IMR-90 (cell line): ENCODE measurements around the gene DLL3. TPM values are rescaled to one million over a fixed set of nuclear protein-coding genes. Genes with fewer than 3 reads are reported as not detected.

Experiments
- ATAC-seq: fragments of 200-7000 bp; cut with Tn5 transposase; 2 replicates; pipeline ENCODE4 v1.9.1; 2020; ENCODE audit warnings: low read depth, mild to moderate bottlenecking, moderate library complexity
- BruUV-seq: library from RNA; stranded (reverse); fragments of 400-500 nt; replicated peaks from 2 replicates; lab custom pipeline; 2021; lab: Mats Ljungman, UMichigan
- CTCF ChIA-PET: fragments of 300-600 bp; formaldehyde crosslinking; extraction: SDS; loops from one replicate; lab custom pipeline; 2021; ENCODE audit warnings: antibody characterized with exemption; lab: Yijun Ruan, JAX
- POLR2A ChIA-PET: fragments of 300-600 bp; sonication (Branson Sonifier 250); formaldehyde crosslinking; loops from one replicate; lab custom pipeline; 2022; ENCODE audit warnings: antibody characterized with exemption; ENCODE audit not compliant: unreplicated experiment; lab: Charles Lee
- DNase-seq: peaks from one replicate; pipeline ENCODE4 v3.0.0; 2013
- H2AFZ ChIP-seq: replicated peaks from 2 replicates; pipeline ENCODE3; 2013; ENCODE audit warnings: low read length, mild to moderate bottlenecking; ENCODE audit not compliant: poor library complexity
- H2AK5ac ChIP-seq: 2 replicates; pipeline ENCODE4 v1.6.1; 2013; ENCODE audit warnings: low read depth, low read length, inconsistent platforms
- H2AK9ac ChIP-seq: replicated peaks from 2 replicates; pipeline ENCODE3; 2013; ENCODE audit warnings: mild to moderate bottlenecking, low read depth, low read length, moderate library complexity; ENCODE audit not compliant: poor library complexity
- H2BK120ac ChIP-seq: 2 replicates; pipeline ENCODE4 v1.6.1; 2013; ENCODE audit warnings: low read depth, low read length, inconsistent platforms
- H2BK15ac ChIP-seq: 3 replicates; pipeline ENCODE4 v1.6.1; 2013; ENCODE audit warnings: low read depth, low read length, inconsistent platforms
- H2BK20ac ChIP-seq: 2 replicates; pipeline ENCODE4 v1.6.1; 2013; ENCODE audit warnings: low read depth, mild to moderate bottlenecking, inconsistent platforms, low read length, moderate library complexity
- H2BK5ac ChIP-seq: 2 replicates; pipeline ENCODE4 v1.6.1; 2013; ENCODE audit warnings: mild to moderate bottlenecking, low read depth, low read length, inconsistent platforms; ENCODE audit not compliant: poor library complexity, severe bottlenecking
- H3K14ac ChIP-seq: replicated peaks from 2 replicates; pipeline ENCODE4 v1.6.1; 2013; ENCODE audit warnings: low read depth, low read length, inconsistent platforms
- H3K18ac ChIP-seq: 2 replicates; pipeline ENCODE4 v1.6.1; 2013; ENCODE audit warnings: low read depth, low read length, control low read depth
- H3K23ac ChIP-seq: 2 replicates; pipeline ENCODE4 v1.6.1; 2013; ENCODE audit warnings: low read depth, low read length, inconsistent platforms
- H3K27ac ChIP-seq: 2 replicates; pipeline ENCODE4 v1.5.1; 2013; ENCODE audit warnings: mild to moderate bottlenecking, control low read depth, low read length; ENCODE audit not compliant: insufficient read depth
- H3K27me3 ChIP-seq: 2 replicates; pipeline ENCODE4 v1.6.1; 2013; ENCODE audit warnings: low read length; ENCODE audit not compliant: control insufficient read depth, insufficient read depth
- H3K36me3 ChIP-seq: 2 replicates; pipeline ENCODE4 v1.6.1; 2013; ENCODE audit warnings: low read length, mixed read lengths; ENCODE audit not compliant: control insufficient read depth, insufficient read depth
- H3K4ac ChIP-seq: 2 replicates; pipeline ENCODE4 v1.6.1; 2013; ENCODE audit warnings: low read depth, low read length, inconsistent platforms
- H3K4me1 ChIP-seq: 2 replicates; pipeline ENCODE4 v1.6.1; 2013; ENCODE audit warnings: low read length, mixed read lengths; ENCODE audit not compliant: control insufficient read depth, insufficient read depth
- H3K4me2 ChIP-seq: 2 replicates; pipeline ENCODE4 v1.6.1; 2013; ENCODE audit warnings: low read depth, mild to moderate bottlenecking, control low read depth, low read length, moderate library complexity
- H3K4me3 ChIP-seq: 2 replicates; pipeline ENCODE4 v1.5.1; 2013; ENCODE audit warnings: low read depth, mild to moderate bottlenecking, control low read depth, low read length, moderate library complexity; ENCODE audit not compliant: insufficient read depth
- H3K56ac ChIP-seq: 2 replicates; pipeline ENCODE4 v1.6.1; 2013; ENCODE audit warnings: low read length, inconsistent platforms; ENCODE audit not compliant: insufficient read depth; ENCODE audit errors: extremely low read depth
- H3K79me1 ChIP-seq, 2 experiments: 2 replicates each; pipeline ENCODE4 v1.6.1; 2013; ENCODE audit warnings: low read length in 2 of 2, inconsistent platforms in 1 of 2, low read depth in 1 of 2
- H3K9ac ChIP-seq: 2 replicates; pipeline ENCODE4 v1.6.1; 2013; ENCODE audit warnings: low read depth, low read length, control low read depth
- H3K9me1 ChIP-seq: 2 replicates; pipeline ENCODE4 v1.6.1; 2013; ENCODE audit warnings: low read length, inconsistent platforms; ENCODE audit not compliant: insufficient read depth
- H3K9me3 ChIP-seq: 2 replicates; pipeline ENCODE4 v1.6.1; 2013; ENCODE audit warnings: low read length; ENCODE audit not compliant: control insufficient read depth, insufficient read depth
- H4K20me1 ChIP-seq: 2 replicates; pipeline ENCODE4 v1.6.1; 2013; ENCODE audit warnings: low read length, inconsistent platforms; ENCODE audit not compliant: insufficient read depth
- H4K5ac ChIP-seq: 2 replicates; pipeline ENCODE4 v1.6.1; 2013; ENCODE audit warnings: mild to moderate bottlenecking, low read depth, low read length, control low read depth
- H4K8ac ChIP-seq, 2 experiments: 2 replicates each; pipeline ENCODE4 v1.6.1; 2013; ENCODE audit warnings: low read depth in 2 of 2, low read length in 2 of 2, control low read depth in 1 of 2, inconsistent platforms in 1 of 2
- H4K91ac ChIP-seq: 2 replicates; pipeline ENCODE4 v1.6.1; 2013; ENCODE audit warnings: low read depth, low read length, inconsistent platforms; ENCODE audit not compliant: insufficient read depth
- BHLHE40 ChIP-seq: fragments of 150-350 bp; IDR thresholded peaks from 2 replicates; pipeline ENCODE4 v1.6.1; 2016; ENCODE audit warnings: mild to moderate bottlenecking, low read depth, low read length
- CEBPB ChIP-seq: IDR thresholded peaks from 2 replicates; pipeline ENCODE4 v1.6.1; 2012; ENCODE audit warnings: low read depth, low read length, improper control_type of control experiment
- CHD1 ChIP-seq: IDR thresholded peaks from 2 replicates; pipeline ENCODE4 v1.6.1; 2012; ENCODE audit warnings: low read depth, low read length, improper control_type of control experiment
- FOS ChIP-seq: fragments of 150-350 bp; IDR thresholded peaks from 2 replicates; pipeline ENCODE4 v1.6.1; 2016; ENCODE audit warnings: low read depth, low read length
- MAZ ChIP-seq: IDR thresholded peaks from 2 replicates; pipeline ENCODE4 v1.6.1; 2012; ENCODE audit warnings: low read depth, mild to moderate bottlenecking, low read length, improper control_type of control experiment, moderate library complexity, borderline replicate concordance
- MXI1 ChIP-seq: IDR thresholded peaks from 2 replicates; pipeline ENCODE4 v1.6.1; 2012; ENCODE audit warnings: low read depth, mild to moderate bottlenecking, low read length, moderate library complexity, borderline replicate concordance
- NFE2L2 ChIP-seq: fragments of 150-350 bp; IDR thresholded peaks from 2 replicates; pipeline ENCODE4 v1.6.1; 2016; ENCODE audit warnings: low read depth, mild to moderate bottlenecking, low read length
- POLR2A ChIP-seq: IDR thresholded peaks from 2 replicates; pipeline ENCODE4 v1.6.1; 2012; ENCODE audit warnings: mild to moderate bottlenecking, low read depth, low read length
- RCOR1 ChIP-seq: IDR thresholded peaks from 2 replicates; pipeline ENCODE4 v1.6.1; 2012; ENCODE audit warnings: mild to moderate bottlenecking, low read length, improper control_type of control experiment; ENCODE audit not compliant: insufficient replicate concordance
- RFX5 ChIP-seq: IDR thresholded peaks from 2 replicates; pipeline ENCODE4 v1.8.0; 2012; ENCODE audit warnings: low read depth, mild to moderate bottlenecking, low read length, moderate library complexity
- SMC3 ChIP-seq: fragments of 150-350 bp; IDR thresholded peaks from 2 replicates; pipeline ENCODE4 v1.6.1; 2016; ENCODE audit warnings: low read depth, mild to moderate bottlenecking, antibody characterized with exemption, low read length, moderate library complexity
- WGBS, 2 experiments: methylation state at CpG; one replicate each; pipeline versions ENCODE4 v1.1.5 to v1.1.7; 2013; ENCODE audit warnings: missing lambda C conversion rate in 2 of 2; ENCODE audit not compliant: insufficient read length in 1 of 2; ENCODE audit errors: extremely low coverage in 2 of 2; 5-methylcytosine and 5-hydroxymethylcytosine counted together
- dilution Hi-C: fragments of 300-500 bp; cut with HindIII; formaldehyde crosslinking; loops from one replicate; pipeline ENCODE4 v1.14.3; 2018; ENCODE audit warnings: low sequenced_read_pairs; ENCODE audit not compliant: unreplicated experiment
- in situ Hi-C: fragments of 300-500 bp; cut with MboI; formaldehyde crosslinking; loops from 3 replicates; pipeline ENCODE4 v1.14.3; 2019; ENCODE audit warnings: low sequenced_read_pairs, inconsistent platforms, mixed read lengths
- intact Hi-C: fragments of 100-400 bp; cut with micrococcal nuclease; formaldehyde crosslinking; loops from 2 replicates; pipeline ENCODE4 v1.10.0; 2022
- polyA plus RNA-seq, 3 experiments: library from polyadenylated mRNA; depleted of rRNA; stranded (reverse); fragments of >200 nt; gene quantifications; 2 replicates each; pipeline ENCODE4 v1.2.3, GENCODE V29; 2012; ENCODE audit warnings: low replicate concordance in 1 of 3
- total RNA-seq: library from RNA; depleted of rRNA; stranded (reverse); fragments of >200 nt; gene quantifications from 2 replicates; pipeline ENCODE4 v1.2.3, GENCODE V29; 2012
- TF ChIP-seq, protein P1 (sequence below): fragments of 150-350 bp; IDR thresholded peaks from 2 replicates; pipeline ENCODE4 v1.6.1; 2017; ENCODE audit warnings: mild to moderate bottlenecking, antibody characterized with exemption, low read length, low read depth

Gene DLL3
- total and polyA plus RNA-seq, 2 of the 4 experiments (the other 2 are of a cell fraction), result 0.36 to 1.3 TPM

DNA sequence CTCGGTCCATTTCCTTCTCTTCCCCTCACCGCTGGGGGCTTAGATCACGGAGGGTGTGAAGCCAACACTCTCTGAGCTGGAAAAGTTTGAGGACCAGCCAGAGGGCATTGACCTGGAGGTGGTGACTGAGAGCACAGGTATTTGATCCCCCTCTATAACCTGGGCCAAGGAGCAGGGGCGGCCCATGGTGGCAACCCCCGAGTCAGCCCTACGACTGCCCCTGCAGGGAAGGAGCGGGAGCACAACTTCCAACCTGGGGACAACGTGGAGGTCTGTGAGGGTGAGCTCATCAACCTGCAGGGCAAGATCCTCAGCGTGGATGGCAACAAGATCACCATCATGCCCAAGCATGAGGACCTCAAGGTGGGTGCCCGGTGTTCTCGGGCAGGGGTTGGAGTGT lies 29.7 kb upstream of the DLL3 start:
- peaks cover 89% of the 10 kb centered on the region for H3K36me3 ChIP-seq
- no peak overlapping the region for H2AK5ac ChIP-seq
- H2AFZ ChIP-seq, result no peak overlapping the region
- ATAC-seq (no peak), DNase-seq (no peak)
- H4K5ac ChIP-seq, result no peak overlapping the region
- no peak overlapping the region for H3K23ac ChIP-seq
- no TSS peak for BruUV-seq
- no peak overlapping the region for H3K56ac ChIP-seq
- in situ Hi-C loops (no loop called here), intact Hi-C loops (no loop called here), dilution Hi-C loops (no loop called here)
- H3K9me3 ChIP-seq, result no peaks in the 10 kb centered on the region
- H3K14ac ChIP-seq, result no peak overlapping the region
- POLR2A ChIA-PET, result no interaction called here
- H2BK20ac ChIP-seq, result no peak overlapping the region
- no peak overlapping the region for H2BK15ac ChIP-seq
- no peak overlapping the region for H3K4ac ChIP-seq
- H2AK9ac ChIP-seq, result no peak overlapping the region
- H4K20me1 ChIP-seq, result peaks cover 24% of the 10 kb centered on the region
- H3K4me2 ChIP-seq, result no peak overlapping the region
- no peak overlapping the region for H4K8ac ChIP-seq
- no peak overlapping the region for H3K4me3 ChIP-seq
- H2BK120ac ChIP-seq, result no peak overlapping the region
- no peak overlapping the region for H2BK5ac ChIP-seq
- no peak overlapping the region for H3K27ac ChIP-seq
- TF ChIP-seq NFE2L2 (no peak), CHD1 (no peak), POLR2A (no peak), RCOR1 (no peak), RFX5 (no peak), MXI1 (no peak), FOS (no peak), SMC3 (no peak), BHLHE40 (no peak), MAZ (no peak), CEBPB (no peak)
- TF ChIP-seq, protein P1, sequence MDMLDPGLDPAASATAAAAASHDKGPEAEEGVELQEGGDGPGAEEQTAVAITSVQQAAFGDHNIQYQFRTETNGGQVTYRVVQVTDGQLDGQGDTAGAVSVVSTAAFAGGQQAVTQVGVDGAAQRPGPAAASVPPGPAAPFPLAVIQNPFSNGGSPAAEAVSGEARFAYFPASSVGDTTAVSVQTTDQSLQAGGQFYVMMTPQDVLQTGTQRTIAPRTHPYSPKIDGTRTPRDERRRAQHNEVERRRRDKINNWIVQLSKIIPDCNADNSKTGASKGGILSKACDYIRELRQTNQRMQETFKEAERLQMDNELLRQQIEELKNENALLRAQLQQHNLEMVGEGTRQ, result no peak
- no peak overlapping the region for H4K91ac ChIP-seq
- H3K18ac ChIP-seq, result no peak overlapping the region
- H3K9me1 ChIP-seq, result peaks cover 2% of the 10 kb centered on the region; the same call in 1 of the 2 replicates
- H3K27me3 ChIP-seq, result no peaks in the 10 kb centered on the region
- H3K79me1 ChIP-seq, result peaks cover 15 to 20% of the 10 kb centered on the region in 2 experiments; a peak in 3 of 4 replicates
- CTCF ChIA-PET, result no interaction called here
- no peaks in the 10 kb centered on the region for H3K4me1 ChIP-seq
- WGBS, 2 experiments, result 92% methylated on average over 7 of the region's 11 CpGs; no CpG with 5 or more reads in 1 of the 2 experiments
- no peak overlapping the region for H3K9ac ChIP-seq
